Inflammatory macrophage treated with lipopolysaccharide for 4 hours (primary cell): ENCODE measurements around the gene OSBPL10.

Source experiments
- DNase-seq: peaks from one replicate; pipeline ENCODE4 v3.0.0-alpha.2; 2020

The OSBPL10 gene

DNA sequence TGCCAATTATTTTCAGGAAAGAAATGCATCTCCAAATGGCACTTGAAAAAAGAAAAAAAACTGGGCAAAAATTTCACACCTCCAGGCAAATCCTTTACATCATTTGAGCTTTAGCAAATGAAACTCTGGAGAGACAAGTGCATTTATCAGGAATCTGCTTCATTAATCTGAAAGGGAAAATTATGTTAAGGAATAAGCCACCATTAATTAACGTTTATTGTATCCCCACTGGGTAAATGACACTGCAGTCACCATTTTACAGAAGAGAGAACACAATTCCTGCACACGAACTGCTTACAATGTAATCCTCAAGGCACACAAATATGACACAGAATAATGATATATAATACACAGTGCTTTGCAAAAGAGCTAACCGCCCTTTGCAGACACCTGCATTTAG, 217.3 kb downstream of the OSBPL10 start:
- no peak for DNase-seq

DNA sequence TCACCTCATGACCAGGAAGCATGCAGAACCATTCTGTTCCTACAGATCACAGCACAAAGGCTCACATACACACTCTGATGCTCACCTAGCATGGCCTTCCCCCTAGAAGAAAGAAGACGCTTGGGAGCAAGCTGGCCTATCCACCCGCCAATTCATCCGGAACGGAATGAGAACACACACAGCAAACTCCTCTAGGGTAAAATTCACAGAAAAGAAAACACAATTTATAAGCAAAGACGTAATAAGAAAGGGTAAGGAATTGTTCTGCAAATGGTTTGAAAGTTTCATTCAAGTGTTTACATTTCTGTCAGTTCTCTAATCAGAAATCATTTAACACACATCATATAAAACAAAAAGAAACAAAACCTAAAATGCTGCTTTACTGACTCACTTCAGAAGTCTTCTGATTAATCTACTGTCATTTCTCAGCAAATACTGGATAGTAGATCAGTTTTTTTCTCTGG, 218.1 kb downstream of the OSBPL10 start:
- no peak for DNase-seq

DNA sequence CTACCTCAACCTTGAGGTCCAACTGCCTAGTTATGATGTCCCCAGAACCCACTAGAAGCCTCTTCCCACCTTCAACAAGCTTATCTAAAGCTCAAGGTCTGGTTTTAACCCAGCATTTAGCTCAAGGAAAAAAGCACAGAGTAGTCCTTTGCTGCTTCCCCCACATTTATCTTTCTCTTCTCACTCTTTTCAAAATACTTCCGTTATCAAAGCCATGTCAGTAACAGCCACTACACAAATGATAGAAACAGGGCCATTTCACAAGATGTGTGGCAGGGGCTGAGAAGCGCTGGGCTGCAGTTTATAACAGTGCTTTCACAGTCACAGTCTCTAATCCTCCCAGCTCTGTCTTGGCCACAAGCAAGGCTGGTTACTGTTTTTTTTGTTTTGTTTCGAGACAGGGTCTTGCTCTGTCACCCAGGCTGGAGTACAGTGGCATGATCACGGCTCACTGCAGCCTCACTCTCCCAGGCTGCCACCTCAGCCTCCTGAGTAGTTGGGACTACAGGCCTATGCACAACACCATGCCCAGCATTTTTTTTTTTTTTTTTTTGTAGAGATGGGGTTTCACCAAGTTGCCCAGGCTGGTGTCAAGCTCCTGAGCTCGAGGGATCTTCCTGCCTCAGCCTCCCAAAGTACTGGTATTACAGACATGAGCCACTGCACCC, 218.8 kb downstream of the OSBPL10 start:
- no peak for DNase-seq

DNA sequence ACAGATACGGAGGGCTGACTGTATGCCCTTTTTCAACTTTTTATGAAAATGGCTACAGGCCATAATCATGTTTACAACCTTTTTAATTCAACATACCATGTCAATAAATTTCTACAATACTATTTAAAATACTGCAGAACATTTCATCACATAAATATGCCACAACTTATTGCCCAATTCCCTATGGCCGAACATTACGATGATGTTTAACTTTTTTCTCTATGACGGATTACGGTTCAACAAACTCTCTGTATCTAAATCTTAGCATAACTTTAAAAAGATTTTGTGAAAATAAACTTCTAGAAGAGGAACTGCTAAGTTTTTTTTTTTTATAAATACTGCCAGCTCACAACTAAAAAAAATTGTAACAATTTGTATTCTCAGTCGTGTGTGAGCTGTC, 220.4 kb downstream of the OSBPL10 start:
- no peak for DNase-seq

DNA sequence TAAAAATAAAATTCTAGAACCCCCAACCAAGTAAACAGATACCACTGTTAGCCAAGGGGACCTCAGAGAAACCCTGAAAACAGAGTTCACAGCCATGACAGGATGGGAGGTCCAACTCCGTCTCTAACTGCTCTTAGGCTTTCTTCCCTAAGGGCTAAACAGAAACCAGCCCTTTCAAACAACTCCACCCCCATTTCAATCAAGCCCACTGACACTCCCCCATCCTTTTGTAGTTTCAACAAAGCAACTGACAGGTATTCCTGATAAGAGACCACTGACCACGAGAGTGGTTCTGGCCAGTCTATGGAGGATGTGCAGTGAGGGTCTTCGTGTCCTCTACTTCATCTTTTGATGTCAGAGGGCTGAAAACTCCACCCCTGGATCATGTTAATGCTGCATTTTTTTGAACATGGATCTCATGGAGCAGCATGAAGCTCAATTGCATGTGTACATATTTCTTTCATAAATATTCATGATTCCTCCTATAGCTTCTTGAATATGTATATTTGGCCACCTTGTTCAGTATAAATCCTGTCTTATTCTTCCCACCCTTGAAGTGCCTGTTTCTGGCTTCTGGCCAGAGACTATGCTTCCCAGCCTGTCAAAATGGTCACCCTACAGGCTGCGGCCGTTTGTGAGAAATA, 222.6 kb downstream of the OSBPL10 start:
- DNase-seq = no peak

DNA sequence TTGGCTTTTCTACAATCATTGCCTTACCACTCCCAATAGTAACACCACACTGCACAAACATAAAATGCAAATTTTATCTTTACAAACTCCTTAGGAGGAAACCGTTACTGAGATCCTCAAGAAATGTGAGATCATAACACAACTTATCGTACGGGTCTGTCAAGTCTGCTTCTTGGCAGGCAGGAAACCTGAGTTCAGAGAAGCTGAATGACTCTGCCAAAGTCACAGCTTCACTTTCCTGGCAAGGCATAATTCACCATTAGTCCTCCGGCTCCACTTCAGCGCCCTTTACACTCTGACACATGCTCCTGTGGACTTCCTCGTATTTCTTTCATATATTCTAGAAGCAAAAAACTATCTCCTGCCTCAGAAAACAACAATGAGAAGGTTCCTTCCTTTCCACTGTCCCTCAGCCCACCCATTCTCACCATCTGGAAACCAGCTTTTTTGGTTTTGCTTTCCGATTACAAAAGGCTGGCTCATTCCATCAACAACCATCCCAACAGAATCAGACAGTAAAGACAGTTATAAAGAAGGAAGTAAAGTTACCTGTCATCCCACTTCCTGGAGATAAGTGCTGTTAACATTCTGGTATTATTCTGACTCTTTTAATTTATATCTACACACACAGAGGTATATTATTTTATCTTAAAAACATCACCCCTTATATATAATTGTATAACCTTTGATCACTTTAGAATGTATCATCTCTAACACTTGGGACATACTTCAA, 225.0 kb downstream of the OSBPL10 start:
- DNase-seq = no peak

DNA sequence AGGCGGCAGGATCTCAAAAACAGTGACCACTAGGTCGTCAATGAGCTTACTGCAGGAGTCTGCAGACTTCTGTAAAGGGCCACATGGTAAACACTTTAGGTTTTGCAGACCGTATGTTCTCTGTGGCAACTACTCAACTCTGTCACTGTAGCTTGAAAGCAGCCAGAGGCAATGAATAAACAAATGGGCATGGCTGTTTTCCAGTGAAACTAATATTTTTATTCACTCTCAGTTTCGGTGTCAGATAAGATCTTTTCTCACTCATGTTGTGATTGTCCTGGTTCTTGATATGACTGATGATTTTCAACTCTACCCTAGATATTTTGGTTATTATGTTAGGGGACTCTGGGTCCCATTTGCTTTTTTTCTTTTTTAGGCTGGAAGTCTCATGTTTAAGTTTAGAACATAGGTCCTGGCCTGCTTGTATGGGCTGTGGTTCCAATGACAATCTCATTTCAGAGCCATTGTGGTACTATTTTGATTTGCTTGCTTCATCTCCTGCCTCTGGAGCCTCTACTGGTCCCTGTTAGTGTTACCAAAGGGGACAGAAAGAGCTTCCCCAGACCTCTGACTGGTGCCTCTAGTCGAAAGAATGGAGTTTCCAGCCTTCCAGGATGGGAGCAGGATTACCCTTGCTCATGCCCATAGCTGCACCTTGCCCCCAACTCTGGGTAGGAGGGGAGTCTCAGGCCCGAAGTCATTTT, 226.3 kb downstream of the OSBPL10 start:
- DNase-seq = no peak

DNA sequence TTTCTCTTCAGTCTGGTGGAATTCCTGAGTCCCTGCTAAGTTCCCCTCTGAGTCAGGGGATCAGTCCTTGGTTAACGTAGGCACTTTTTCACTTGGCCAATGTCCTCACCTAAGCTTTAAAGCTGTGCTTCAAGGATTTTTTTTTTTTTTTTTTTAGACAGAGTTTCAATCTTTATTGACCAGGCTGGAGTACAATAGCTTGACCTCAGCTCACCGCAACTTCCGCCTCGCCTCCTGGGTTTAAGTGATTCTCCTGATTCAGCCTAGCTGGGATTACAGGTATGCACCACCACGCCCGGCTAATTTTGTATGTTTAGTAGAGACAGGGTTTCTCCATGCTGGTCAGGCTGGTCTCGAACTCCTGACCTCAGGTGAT, 228.0 kb downstream of the OSBPL10 start:
- DNase-seq = no peak

DNA sequence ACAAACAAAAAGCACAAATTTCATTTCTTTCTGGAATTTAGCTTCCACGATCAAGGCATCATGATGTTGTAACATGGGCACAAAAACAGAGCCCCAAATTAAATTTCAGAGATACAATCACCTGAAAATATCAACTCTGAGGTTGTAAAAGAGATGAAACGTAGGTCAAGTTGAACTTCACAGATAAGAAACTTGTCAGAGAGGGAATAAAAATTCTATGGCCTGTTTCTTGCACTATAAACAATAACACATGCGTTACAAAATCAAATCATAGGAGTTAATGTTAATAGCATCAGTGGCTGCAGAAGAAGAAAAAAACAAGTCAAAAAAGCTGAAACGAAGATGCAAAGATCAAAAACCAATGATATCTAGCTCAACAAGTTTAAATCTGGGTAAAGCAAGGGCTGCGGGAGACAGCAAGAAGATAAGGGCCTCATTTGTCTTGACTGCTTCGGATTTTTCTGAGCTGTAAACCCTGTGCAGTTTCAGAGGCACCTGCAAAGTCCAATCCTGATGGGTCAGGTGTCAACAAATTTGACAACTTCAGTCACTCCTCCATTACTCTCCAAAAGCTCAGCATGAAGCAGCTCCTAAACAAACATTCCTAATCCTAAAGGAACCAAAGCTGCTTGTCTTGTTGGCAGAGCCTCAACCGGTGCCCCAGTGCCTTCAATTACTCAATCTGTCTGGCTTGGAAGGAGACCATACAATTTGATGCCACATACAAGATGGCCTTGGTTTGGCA, 228.6 kb downstream of the OSBPL10 start:
- DNase-seq = no peak

DNA sequence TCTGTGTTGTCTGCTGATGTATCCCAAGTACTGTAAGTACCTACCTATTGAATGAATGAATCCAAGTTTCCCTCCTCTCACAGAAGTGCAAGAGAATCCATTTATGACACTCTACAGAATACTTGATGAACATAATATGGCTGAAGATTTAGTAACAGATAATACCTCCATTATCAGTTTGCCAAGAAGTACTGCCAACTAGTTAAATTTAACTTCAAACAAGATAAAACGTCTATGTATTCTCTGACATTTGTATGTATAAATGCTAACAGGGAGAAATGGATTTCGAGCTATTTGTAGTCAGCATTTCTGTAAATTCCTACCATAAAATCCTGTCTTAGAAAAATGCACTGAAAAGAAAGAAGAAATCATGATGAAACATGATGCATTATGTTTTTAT, 230.7 kb downstream of the OSBPL10 start:
- DNase-seq = no peak

DNA sequence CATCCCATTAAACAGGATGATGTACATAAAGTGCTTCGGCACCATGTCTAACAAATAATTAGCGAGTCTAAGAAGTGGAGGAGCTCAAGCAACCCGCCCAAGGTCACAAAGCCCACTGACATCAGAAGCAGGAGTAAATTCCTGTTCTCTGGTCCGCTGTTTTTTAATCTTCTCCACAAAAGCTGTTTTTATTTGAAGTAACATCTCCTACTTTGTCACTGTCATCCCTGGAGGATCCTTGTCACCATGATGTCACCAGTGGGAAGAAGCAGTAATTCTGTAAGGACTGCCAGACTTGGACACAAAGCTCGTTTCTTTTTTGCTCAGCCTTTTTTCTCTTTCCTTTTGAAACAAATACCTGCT, 232.1 kb downstream of the OSBPL10 start:
- DNase-seq = no peak

DNA sequence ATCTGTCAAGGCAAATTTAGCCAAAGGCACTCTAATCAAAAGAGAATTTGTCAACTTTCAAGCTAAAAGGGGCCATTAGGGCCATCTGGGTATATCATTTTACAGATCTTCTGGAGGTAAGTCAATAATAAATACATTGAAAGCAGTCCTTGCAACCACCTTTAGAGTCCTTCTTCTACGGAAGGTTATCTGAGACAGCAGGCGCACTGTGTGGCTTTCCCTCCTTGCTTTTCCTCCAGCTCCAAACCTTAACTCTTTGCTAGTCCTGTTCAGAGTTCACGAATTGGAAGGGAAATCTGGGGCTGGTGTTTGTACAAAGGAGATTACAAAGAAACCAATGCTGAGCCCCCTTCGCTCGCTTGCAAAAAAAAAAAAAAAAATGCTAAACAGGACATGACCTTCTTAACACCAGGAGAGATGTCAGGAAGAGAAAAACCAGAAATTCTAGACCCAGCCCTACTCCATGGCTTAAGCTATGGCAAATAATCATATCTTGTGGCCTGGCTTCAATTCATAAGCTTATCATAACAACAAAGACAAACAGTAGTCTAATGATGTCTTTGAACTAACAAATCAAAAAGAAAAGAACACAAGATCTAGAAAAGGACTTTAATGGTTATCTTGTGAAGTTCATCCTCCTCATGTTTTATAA, 232.7 kb downstream of the OSBPL10 start:
- no peak for DNase-seq

DNA sequence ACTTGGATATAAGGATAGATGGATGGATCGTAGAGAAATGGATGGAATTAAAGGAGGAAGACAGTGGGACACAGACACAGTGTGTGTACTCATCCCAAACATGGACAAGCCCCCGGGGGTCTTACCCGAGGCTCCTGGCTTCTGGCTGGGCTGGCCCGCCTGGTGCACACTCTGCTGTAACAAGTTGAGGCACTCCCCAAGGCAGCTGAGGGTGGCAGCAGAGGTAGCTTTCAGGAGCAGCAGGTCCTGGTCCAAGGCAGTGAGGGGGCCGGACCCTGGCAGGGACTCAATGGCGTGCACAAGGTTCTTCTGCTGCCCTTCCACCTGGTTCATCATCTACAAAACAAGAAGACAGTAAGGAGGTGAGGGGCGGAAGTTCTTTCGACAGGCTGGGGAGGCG, 233.3 kb downstream of the OSBPL10 start:
- DNase-seq = no peak

DNA sequence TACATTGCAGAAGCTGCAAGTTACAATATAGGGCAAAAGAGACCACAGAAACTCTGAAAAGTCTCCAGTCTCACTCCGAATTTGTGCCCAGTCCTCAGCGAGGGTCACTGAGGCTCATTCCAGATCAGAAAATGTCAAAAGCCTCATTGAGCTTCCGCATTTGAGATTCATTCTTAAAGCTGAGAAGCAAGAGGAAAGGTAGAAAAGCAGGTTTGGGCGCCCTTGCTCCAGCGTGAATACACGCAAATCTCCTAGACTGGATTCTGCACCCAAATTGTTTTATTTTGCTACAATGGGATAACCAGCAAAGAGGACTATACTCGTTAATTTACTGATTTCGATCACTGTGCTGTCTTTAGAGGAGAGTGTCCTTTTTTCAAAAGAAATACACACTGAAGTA, 236.1 kb downstream of the OSBPL10 start:
- DNase-seq = no peak

DNA sequence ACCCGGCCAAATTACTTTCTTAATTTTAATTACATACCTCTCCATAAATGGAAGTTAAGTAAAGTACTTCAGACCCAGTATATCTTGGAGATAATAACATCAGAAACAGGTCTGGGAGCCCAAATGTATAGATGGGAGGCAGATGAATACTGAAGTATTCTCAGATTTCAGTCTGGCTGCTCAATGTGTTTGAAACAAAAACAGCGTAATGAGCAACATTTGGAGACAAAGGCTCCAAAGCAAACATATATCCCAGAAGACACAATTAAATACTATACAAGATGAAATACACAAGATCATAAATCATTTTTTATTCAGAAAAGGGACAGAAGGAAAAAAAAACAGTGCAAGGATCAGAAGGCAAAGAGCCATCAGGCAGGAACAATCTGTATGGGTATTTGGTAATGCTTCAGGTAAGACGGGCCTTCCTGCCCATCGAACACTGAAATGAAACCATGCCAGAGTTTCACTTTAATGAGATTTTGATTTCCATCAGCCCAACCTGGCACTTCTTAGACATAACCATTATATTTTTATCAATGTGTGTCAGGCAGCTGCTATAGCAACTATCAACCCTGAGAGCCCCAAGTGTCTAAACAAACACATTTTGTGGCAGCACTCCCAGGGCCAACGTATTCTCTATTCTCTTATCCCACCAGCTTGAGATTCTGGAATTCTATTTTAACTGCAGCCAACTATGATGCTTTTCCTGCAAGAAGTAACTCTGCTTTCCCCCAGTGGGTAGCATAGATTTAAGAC, 237.6 kb downstream of the OSBPL10 start:
- no peak for DNase-seq

DNA sequence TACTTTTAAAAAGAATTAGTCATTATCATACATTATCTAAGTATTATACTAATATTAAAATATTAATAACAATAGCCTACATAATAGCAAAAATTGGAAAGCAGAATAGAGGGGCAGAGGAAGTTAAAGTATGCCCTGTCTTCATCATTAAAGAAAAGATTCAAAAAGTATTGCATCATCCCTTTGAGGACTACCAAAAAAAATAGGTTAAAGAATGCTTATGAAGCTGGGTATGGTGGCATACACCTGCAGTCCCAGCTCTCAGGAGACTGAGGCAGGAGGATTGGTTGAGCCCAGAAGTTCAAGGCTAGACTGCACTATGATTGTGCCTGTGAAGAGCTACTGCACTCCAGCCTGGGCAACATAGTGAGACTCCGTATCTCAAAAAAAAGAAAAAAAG, 240.7 kb downstream of the OSBPL10 start:
- DNase-seq = no peak

DNA sequence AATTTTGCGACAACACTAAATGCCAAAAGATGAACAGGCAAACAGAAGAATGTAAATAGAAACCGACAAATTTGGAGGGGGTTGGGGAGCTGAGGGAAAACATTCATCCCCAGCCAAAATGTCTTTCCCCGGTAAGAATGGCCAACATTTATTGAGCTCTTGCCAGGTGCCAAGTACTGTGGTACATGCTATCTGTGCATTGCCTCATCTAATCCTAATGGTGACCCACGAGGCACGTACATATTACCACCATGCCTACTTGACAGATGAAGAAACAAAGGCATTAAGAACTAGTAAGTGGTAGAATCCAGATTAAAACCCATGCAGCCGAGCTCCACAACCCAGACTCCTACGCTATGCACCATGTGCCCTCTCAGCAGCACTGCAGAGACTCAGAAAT, 242.7 kb downstream of the OSBPL10 start:
- DNase-seq = no peak

DNA sequence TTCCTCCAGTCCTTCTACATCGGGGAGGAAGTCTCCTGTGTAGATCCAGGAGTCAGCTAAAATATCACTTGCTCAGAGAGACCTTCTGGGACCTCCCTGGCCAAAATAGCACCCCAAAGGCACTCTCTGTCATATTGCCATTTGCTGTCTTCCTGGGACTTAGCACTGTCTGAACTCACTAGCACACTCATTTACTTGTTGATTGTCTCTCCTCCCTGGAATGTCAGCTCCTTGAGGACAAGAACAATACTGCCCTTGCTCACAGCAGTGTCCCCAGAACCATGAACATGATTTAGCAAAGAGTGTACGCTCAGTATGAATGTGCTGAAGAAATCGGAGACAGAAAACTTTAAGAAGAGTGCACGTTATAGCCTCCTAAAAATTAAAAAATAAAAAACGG, 245.4 kb downstream of the OSBPL10 start:
- no peak for DNase-seq

DNA sequence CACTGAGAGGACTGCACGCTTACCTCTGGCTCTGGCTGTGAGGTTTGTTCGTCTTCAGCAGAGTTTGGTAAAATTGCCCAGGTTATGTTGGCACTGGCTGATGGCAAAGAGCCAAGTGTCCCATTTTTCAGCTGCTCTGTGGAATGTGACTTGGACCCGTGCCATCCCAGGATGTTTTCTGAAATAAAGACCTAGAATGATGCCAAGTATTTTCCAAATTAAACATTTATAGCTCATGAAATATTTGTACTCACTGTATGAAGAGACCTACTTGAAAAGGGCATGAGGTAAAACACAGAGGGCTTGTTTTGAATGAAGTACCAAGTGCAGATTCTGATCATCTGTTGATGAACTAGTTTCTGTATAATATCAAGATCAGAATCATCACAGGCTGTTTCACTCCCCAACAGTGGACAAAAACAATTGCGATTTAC, 247.8 kb downstream of the OSBPL10 start:
- no peak for DNase-seq

DNA sequence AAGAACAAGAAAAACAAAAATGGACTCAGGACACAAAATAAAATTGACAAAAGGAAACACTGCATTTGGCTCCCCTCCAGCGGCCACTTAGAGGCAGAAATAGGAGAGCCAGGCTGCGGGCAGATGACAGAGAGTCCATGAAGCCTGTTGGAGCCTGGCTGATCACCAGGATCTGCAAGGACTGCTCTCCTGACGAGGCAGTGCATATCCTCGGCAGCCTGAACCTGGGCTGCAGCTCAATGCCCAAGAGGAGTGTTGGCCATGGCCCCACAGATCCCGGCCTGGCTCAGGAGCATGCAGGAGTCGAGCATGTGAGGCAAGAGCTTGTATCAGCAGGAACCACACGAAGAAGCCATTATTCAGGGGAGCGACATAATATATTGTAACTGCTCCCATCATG, 248.5 kb downstream of the OSBPL10 start:
- DNase-seq = no peak

DNA sequence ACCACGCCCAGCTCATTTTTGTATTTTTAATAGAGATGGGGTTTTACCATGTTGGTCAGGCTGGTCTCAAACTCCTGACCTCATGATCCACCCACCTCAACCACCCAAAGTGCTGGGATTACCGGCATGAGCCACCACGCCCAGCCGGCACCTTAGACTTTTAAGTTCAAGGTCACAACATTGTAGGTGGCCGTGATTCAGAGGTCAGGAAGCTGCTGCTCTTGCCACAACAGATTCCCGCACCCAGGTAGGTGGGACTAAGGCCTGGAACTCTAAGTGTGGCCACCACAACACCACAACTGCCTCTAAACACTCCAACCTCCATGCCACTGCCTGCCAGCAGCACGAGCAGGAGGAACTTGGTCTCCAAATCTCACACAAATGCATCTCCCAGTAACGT, 251.5 kb downstream of the OSBPL10 start:
- DNase-seq = no peak

DNA sequence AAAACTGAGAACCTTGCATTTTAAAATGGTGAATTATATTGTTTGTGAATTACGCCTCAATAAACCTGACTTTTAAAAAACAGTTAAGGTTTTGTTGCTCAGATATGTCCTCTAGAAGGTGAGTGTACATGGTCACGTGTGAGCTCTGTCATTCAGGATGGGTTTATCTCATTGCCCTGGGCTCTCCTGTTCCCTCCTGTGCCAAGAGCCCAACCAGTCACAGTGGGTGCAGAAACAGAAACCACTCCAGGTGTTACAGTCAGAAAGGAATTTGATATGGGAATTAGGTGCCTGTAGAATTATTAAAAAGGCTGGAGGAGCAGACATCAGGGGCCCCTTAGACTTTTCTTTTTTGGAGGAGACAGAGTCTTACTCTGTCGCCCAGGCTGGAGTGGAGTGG, 252.0 kb downstream of the OSBPL10 start:
- DNase-seq = no peak
